Measurements from ENCODE around the gene HOATZ.

The HOATZ gene

DNA sequence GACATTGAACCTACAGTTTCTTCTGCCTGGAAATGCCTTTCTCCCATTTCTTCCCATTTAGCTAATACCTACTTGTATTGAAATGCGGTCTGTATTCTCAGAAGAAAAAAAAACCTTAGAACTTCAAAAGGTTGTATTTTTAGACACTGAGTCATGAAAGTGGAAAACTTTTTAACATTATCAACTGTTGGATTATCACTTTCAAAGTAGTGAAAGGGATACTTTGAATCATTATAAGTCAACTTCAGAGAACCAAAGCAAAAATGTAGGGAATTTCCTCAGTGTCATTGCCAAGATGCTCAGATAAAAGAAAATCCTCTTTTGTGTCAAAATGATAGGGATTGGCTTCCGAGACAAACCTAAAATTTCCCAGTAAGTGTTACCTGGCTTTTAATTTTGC, 6.6 kb downstream of the HOATZ start:
- in situ Hi-C loops (cut with MboI; ENCODE audit: low sequenced_read_pairs), result no loop called here

DNA sequence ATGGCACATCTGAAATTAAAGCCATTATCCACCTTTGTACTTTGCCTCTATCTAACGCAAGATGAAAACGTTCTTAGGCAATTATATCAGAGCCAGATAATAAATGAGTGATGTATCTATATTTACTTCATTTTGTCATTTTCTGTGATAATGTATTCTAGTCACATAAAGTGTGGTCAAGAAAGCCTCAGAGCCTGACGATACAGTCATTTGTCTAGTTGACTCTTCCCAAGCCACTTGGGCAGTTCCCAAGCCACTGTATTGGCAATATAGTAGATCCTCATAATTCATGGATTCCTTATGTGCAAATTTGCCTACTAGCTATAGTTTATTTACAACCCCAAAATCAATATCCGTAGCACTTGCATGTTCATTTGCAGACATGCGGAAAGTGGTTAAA, 7.8 kb downstream of the HOATZ start:
- in situ Hi-C loops (cut with MboI; ENCODE audit: low sequenced_read_pairs), result no loop called here

DNA sequence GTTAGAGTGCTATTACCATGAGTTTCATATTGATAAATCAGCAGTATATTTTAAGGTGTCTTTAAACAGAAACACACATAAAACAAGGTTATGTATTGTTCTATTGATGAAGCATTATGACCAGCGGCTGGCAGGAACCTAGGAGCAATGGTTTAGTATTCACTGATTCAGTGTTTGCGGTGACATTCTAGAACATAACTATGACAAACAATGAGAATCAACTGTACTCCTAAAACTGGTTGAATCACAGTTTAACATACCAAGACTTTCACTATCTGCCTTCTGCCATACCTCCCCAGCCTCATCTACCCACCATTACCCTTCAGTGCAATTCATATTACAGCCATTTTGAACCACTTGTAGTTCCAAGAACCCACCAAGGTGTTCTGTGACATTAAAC, 8.8 kb downstream of the HOATZ start:
- in situ Hi-C loops (cut with MboI; ENCODE audit: low sequenced_read_pairs), result no loop called here

- in situ Hi-C loops (cut with MboI; ENCODE audit: low sequenced_read_pairs), result no loop called here
Observed at GRCh38 chr11:111524056-111524455, 9.5 kb downstream of the HOATZ start.

GRCh38 chr11:111525456-111525855, 10.9 kb downstream of the HOATZ start:
- in situ Hi-C loops (cut with MboI; ENCODE audit: low sequenced_read_pairs), result no loop called here

DNA sequence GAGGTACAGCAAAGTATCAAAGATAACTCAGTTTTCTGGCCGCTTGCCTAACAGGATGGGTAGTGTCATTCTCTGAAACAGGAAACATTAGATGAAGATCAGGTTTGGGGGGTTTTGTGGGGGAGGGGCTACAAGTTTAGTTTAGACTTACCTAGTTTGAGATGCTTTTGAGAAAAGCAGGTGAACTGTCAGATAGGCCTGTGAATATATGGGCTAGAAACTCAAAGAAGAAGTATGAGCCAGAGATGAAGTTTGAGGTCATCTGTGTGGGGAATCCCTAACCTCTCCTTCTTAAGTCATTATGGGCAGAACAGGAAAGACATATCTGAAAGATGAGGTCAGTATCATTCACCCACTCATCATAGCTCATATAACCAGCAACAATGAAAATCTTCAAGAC, 11.9 kb downstream of the HOATZ start:
- in situ Hi-C loops (cut with MboI; ENCODE audit: low sequenced_read_pairs), result no loop called here

DNA sequence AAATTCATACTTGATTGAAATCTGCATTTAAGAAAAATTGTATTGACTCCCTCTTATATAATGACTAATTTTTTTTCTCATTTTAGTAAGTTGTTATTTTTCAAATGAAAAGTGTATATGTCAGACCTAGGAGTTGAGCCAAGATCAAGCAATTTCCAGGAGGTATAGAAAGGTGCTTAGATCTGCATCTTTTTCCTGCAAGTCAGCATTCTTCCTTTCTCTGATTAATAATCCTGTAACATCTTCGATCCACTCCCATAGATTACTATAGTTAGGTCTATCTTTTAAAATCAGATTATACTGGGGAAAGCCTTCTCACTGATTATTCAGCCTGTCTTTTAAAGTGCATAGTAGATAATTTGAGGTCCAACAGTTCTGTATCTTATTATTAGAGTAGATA, 12.7 kb downstream of the HOATZ start:
- in situ Hi-C loops (cut with MboI; ENCODE audit: low sequenced_read_pairs), result no loop called here

DNA sequence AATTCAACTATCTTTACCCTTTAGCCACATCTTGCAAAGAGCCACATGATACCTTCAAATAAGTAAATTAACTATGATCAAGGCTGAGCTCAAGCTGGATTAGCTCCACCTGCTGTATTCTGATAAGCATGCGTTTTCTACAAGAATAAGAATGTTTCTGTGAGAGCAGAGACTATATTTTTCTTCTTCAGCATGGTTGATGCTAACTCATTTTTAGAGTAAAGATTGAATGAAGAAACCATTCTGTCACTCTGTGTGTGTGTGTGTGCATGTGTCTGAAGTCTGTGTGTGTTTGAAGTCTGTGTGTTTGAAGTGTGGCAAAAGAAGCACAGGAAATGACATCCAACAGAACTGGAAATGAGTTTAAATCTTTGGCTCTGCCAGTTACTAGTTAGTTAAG, 14.0 kb downstream of the HOATZ start:
- in situ Hi-C loops (cut with MboI; ENCODE audit: low sequenced_read_pairs), result no loop called here

- in situ Hi-C loops (cut with MboI; ENCODE audit: low sequenced_read_pairs), result no loop called here
Observed at GRCh38 chr11:111530091-111530490, 15.5 kb downstream of the HOATZ start.

DNA sequence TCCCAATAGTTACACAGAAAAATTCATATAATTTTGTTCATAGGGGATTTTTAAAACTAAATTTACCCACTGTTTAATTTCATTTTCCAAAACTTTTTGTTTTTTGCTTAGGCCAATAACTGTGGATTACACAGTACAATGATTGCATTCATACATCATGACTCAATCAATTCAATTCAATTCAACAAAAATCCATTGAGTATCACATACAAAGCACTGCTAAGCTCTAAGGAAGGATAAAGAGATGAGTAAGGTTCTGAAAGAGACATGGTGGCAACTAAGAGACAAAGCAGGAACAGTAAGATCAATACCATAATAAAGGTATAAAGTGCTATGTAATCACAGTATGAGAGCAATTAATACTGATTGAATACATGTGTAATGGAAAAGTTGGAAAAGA, 16.6 kb downstream of the HOATZ start:
- in situ Hi-C loops (cut with MboI; ENCODE audit: low sequenced_read_pairs), result no loop called here

- in situ Hi-C loops (cut with MboI; ENCODE audit: low sequenced_read_pairs), result no loop called here
Observed at GRCh38 chr11:111531687-111532364, 17.2 kb downstream of the HOATZ start.

- in situ Hi-C loops (cut with MboI; ENCODE audit: low sequenced_read_pairs), result no loop called here
Observed at GRCh38 chr11:111532365-111532709, 17.8 kb downstream of the HOATZ start.

DNA sequence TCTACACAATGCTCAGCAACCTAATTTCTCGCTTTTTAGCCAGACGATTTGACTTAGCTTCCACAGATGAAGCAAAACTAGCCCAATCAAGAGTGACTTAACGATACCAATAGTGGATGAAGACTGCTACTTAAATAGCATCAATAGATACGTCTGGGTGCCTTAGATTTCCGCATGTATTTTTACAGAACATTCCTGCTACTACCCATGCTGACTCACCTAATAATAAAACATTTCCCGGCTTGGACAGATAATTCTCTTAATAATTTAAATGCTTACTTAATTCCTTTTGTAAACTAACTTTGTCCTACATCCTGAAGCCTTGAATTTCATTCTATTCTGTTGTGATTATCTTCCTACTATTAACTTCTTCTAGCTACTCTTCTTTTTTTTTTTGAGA, 20.7 kb downstream of the HOATZ start:
- in situ Hi-C loops (cut with MboI; ENCODE audit: low sequenced_read_pairs), result no loop called here

DNA sequence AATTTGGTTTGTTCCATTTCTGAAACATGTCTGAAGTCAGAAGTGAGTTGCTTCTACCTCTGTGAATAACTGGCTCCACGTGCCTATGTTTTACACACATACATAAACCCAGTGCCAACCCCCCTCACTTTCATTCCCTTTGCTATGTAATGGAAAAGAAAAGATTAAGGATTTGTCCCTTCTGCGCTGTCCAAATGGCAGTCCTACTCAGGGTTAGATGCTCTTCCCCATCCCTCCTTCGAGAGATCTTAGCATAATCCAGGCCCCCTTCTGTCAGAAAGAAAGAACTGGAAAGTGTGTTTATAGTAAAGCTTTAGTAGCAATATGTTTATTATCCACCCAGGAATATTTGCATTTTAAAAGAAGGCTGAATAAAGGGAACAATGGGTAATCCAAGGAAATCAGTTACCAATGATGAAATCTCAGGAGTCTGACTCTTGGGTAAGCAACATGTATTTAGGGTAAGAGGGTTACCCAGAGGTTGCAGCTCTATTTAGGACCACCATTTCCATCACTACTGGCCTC, 22.8 kb downstream of the HOATZ start:
- in situ Hi-C loops (cut with MboI; ENCODE audit: low sequenced_read_pairs), result no loop called here

DNA sequence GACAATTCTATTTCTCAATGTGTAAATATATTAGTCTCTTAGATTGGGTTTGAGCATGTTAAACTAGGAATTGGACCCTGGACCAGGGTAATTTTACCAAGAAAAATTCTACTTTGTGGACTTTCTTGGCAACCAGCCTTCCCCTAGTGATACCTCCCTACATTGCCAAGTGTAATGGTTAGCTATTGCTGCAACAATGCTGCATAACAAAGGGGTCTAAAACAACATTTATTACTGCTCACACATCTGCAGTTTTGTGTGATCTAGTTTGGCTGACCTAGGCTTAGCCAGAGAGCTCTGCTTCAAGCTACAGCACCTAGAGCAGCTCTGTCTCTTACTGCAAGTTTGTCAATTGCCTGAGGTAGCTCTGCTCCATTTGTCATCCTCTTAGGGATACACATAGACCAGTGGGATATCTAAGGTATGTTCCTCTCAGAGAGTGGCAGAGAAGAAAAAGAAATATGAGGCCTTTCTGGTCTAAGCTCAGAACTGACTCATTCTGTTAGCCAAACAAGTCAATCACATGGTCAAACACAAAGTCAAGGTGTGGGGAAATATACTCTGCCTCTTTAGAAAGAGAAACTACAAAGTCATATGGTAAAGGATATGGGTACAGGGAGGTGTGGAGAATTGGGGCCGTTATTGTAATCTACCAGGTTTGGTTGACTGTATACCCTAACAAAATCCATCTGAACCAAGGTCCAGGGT, 24.0 kb downstream of the HOATZ start:
- in situ Hi-C loops (cut with MboI; ENCODE audit: low sequenced_read_pairs), result no loop called here

DNA sequence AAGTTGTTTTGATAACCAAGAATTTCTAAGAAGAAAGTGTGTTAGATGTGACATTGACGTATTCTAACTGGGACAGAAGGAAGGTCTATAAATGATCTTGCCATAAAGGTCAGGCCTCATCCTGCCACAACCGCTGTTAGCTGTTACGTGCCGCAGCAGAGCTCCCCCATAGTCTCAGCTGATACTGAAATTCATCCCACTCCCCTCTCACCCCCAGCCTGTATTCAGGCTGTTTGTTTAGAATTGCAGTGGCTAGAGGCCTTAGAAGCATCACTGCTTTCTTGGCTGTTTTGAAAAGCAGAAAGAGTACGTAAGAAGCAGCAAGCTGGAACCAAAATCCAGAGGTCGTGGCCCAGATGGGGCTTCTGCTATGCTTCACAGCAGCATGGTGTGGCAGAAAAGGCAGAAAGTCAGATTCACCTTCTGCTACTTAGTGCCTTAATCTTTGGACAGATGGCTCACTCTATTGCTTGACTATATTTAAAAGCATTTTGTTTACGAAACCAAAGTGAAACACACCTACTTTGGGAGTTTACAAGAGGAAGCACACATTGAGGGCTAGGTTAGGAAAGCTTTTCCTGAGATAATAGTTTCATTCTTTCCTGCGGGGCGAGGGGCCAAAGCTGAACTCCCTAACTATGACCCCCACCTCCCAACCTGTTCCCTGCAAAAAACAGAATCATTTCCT, 25.0 kb downstream of the HOATZ start:
- in situ Hi-C loops (cut with MboI; ENCODE audit: low sequenced_read_pairs), result no loop called here

DNA sequence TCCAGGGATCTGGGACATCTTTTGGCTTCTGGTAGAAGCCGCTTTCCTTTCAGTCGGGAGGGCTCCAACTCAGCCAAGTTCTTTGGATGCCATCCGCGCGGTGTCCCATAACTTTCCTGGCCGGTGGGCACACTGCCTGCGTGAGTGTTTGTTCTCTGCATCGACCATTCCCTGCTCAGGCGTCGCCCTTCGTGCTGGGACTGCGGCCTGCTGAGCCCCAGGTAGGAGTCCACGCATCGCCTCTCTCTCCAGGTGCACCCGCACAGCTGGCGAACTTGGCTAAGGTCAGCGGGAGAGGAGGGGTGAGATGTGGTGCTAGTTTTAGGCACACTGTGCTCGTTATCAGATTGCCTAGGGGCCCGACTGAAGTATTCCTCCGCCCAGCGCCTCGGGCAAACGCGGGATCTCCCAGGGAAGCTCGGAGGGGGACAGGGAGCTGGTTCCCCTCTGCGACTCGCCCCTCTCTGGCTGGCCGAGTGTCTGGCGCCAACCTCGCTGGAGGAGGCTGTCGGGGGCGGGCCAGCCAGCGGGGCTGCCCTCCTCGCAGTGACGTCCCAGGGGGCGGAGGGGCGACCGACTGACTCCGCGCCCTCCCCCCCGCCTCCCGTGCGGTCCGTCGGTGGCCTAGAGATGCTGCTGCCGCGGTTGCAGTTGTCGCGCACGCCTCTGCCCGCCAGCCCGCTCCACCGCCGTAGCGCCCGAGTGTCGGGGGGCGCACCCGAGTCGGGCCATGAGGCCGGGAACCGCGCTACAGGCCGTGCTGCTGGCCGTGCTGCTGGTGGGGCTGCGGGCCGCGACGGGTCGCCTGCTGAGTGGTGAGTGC, 25.7 kb downstream of the HOATZ start, which contains the start of gene LAYN:
Gene LAYN, plus strand, starts transcription at position 607 of the 823 bp plus-strand sequence. Its CDS starts 124 bp downstream, at position 731.
- in situ Hi-C loops (cut with MboI; ENCODE audit: low sequenced_read_pairs), result no loop called here

DNA sequence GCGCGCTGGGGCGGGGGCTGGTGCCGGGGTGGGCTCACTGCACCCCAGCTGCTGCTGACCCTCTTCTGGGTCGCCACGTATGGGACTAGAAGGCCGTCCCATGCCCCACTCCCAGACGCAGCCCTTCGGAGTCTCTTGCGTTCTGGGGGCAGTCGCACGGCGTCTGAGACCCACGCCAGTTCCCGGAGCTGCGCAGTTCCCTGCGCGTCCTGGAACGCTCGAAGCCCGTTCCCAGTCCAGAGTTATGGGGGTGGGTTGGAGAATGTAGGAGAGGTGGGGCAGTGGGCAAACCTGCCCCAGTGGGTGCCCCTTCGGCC, 26.3 kb downstream of the HOATZ start:
- in situ Hi-C loops (cut with MboI; ENCODE audit: low sequenced_read_pairs), result no loop called here

- in situ Hi-C loops (cut with MboI; ENCODE audit: low sequenced_read_pairs), result no loop called here
Observed at GRCh38 chr11:111541254-111542061, 26.9 kb downstream of the HOATZ start.

DNA sequence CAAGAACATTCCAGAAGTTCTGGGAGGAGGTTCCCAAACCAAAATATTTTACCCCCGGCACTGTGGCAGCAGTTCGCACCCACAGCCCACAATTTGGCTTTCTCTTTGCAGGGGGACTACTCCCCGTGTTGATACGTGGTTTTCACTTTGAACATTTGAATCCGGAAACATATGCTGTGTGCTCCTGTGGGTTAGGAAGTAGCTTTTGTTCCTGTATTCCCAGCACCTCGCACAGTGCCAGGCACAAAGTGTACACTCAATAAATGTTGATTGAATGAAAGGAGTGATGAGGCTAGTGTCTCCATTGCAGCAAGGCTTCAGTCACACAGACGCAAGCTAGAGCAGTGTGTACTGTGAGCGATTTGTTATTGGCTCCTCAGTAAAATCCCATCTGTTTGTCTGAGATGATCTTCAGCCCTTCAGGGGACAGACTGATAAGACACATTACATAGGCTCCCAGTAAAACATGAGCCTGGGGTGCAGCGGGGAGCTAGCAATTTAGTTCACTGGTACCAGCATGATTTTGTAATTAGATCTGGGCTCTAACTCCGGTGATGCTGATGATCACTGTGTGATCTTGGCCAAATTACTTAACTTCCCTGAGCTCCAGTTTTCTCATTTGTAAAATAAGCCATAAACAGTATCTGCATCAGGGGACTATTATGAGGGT, 28.2 kb downstream of the HOATZ start:
- in situ Hi-C loops (cut with MboI; ENCODE audit: low sequenced_read_pairs), result no loop called here
